GM12878 (cell line): ENCODE results near the gene ATP6V1G1. TPM values are rescaled to one million over a fixed set of nuclear protein-coding genes. Genes with fewer than 3 reads are reported as not detected.

Experiments
- ATAC-seq: fragments of 200-7000 bp; cut with Tn5 transposase; 3 replicates; pipeline ENCODE4 v1.9.1; 2020; ENCODE audit warnings: mild to moderate bottlenecking, moderate library complexity
- BruUV-seq: library from RNA; stranded (reverse); fragments of 400-500 nt; replicated peaks from 2 replicates; lab custom pipeline; 2021; lab: Mats Ljungman, UMichigan
- CTCF ChIA-PET: fragments of 300-600 bp; sonication (Branson Sonifier 250); formaldehyde crosslinking; extraction: SDS; loops from one replicate; lab custom pipeline; 2021; ENCODE audit warnings: inconsistent platforms; lab: Yijun Ruan, JAX
- POLR2A ChIA-PET: fragments of 350-600 bp; formaldehyde crosslinking; extraction: SDS; loops from one replicate; lab custom pipeline; 2021; ENCODE audit warnings: inconsistent platforms; lab: Charles Lee
- RAD21 ChIA-PET: fragments of 300-600 bp; sonication (Branson Sonifier 250); formaldehyde crosslinking; loops from one replicate; lab custom pipeline; 2023; ENCODE audit warnings: antibody characterized with exemption; ENCODE audit not compliant: unreplicated experiment; lab: Charles Lee
- SMC1A ChIA-PET: fragments of 300-600 bp; sonication (Branson Sonifier 250); formaldehyde crosslinking; loops from one replicate; lab custom pipeline; 2023; ENCODE audit not compliant: unreplicated experiment, uncharacterized antibody; lab: Charles Lee
- DNase-seq: peaks from one replicate; pipeline ENCODE4 v3.0.0-alpha.2; 2011; ENCODE audit warnings: low read depth, low spot score
- FAIRE-seq: peaks from 3 replicates; lab custom pipeline; 2011; peaks lifted over from hg19 to GRCh38; lab: Jason Lieb, UNC
- H2AFZ ChIP-seq: 2 replicates; pipeline ENCODE4 v1.6.0; 2011; ENCODE audit warnings: low read depth, low read length, control low read depth; ENCODE audit not compliant: control insufficient read depth
- H3K27ac ChIP-seq: 2 replicates; pipeline ENCODE4 v1.5.1; 2011; ENCODE audit warnings: control low read depth; ENCODE audit not compliant: control insufficient read depth, insufficient read depth
- H3K27me3 ChIP-seq, 2 experiments: replicated peaks in 1 of 2; 2 replicates each; pipeline versions ENCODE4 v1.6.0 to v1.6.1; 2011; ENCODE audit warnings: low read length in 1 of 2; ENCODE audit not compliant: control insufficient read depth in 2 of 2, insufficient read depth in 2 of 2
- H3K36me3 ChIP-seq, 2 experiments: 2 replicates each; pipeline ENCODE4 v1.5.1; 2011; ENCODE audit warnings: low read length in 1 of 2; ENCODE audit not compliant: control insufficient read depth in 2 of 2, insufficient read depth in 2 of 2
- H3K4me1 ChIP-seq: 2 replicates; pipeline ENCODE4 v1.6.1; 2011; ENCODE audit warnings: mild to moderate bottlenecking, low read length, moderate library complexity, mixed read lengths; ENCODE audit not compliant: control insufficient read depth, insufficient read depth
- H3K4me2 ChIP-seq: 2 replicates; pipeline ENCODE4 v1.6.0; 2011; ENCODE audit warnings: control low read depth; ENCODE audit not compliant: control insufficient read depth, insufficient read depth
- H3K4me3 ChIP-seq: fragments of 200-600 bp; sonication (generic); 2 replicates; pipeline ENCODE4 v1.5.1; 2016
- H3K79me2 ChIP-seq: 2 replicates; pipeline ENCODE4 v1.6.0; 2011; ENCODE audit warnings: low read length; ENCODE audit not compliant: control insufficient read depth, insufficient read depth
- H3K9ac ChIP-seq: 2 replicates; pipeline ENCODE4 v1.8.0; 2011; ENCODE audit warnings: low read length, control low read depth, mixed read lengths; ENCODE audit not compliant: control insufficient read depth, insufficient read depth
- H3K9me3 ChIP-seq: replicated peaks from 3 replicates; pipeline ENCODE4 v1.5.1; 2011; ENCODE audit warnings: mild to moderate bottlenecking, low read length; ENCODE audit not compliant: control insufficient read depth, insufficient read depth
- H4K20me1 ChIP-seq: 2 replicates; pipeline ENCODE4 v1.6.0; 2011; ENCODE audit not compliant: control insufficient read depth, insufficient read depth
- BCL11A ChIP-seq: IDR thresholded peaks from 2 replicates; pipeline ENCODE4 v1.6.1; 2011; ENCODE audit warnings: low read depth, low read length
- EGR1 ChIP-seq, 2 experiments: IDR thresholded peaks; 1 replicate in 1 of 2; 2 replicates in 1 of 2; pipeline ENCODE4 v1.6.1; 2011 to 2012; ENCODE audit warnings: low read depth in 2 of 2, low read length in 2 of 2, borderline replicate concordance in 1 of 2, mild to moderate bottlenecking in 1 of 2, moderate library complexity in 1 of 2
- EP300 ChIP-seq, 2 experiments: fragments of 150-350 bp in 1 of 2; IDR thresholded peaks; 2 replicates each; pipeline ENCODE4 v1.6.1; 2011 to 2012; ENCODE audit warnings: low read depth in 2 of 2, low read length in 2 of 2, borderline replicate concordance in 1 of 2, improper control_type of control experiment in 1 of 2, inconsistent platforms in 1 of 2; ENCODE audit not compliant: control insufficient read depth in 1 of 2
- MTA3 ChIP-seq: IDR thresholded peaks from 2 replicates; pipeline ENCODE4 v1.6.1; 2012; ENCODE audit warnings: low read length, inconsistent platforms, borderline replicate concordance
- ZSCAN29 ChIP-seq: fragments of 450-650 bp; IDR thresholded peaks from 2 replicates; pipeline ENCODE4 v1.6.1; 2017; ENCODE audit warnings: mild to moderate bottlenecking, moderate library complexity
- WGBS: methylation state at CpG from one replicate; pipeline ENCODE4 v1.1.6; 2016; ENCODE audit warnings: low lambda C conversion rate; ENCODE audit not compliant: insufficient replicate concordance, insufficient coverage; ENCODE audit errors: missing lambda C conversion rate; 5-methylcytosine and 5-hydroxymethylcytosine counted together
- in situ Hi-C: fragments of 300-500 bp; cut with MboI; formaldehyde crosslinking; loops from 9 replicates; pipeline ENCODE4 v1.14.3; 2018; ENCODE audit warnings: mixed read lengths
- intact Hi-C: fragments of 100-400 bp; cut with micrococcal nuclease; formaldehyde crosslinking; loops from one replicate; pipeline ENCODE4 v1.14.2; 2022; ENCODE audit not compliant: unreplicated experiment
- polyA plus RNA-seq, 11 experiments: library from polyadenylated mRNA; depleted of rRNA in 4 of 11; unstranded in 6 of 11; stranded (reverse) in 5 of 11; fragments of >200 nt; fragmentation: Nextera tagmentation in 4 of 11; fragmentation: Illumina TruSeq in 1 of 11; extraction: Ambion mirVana in 4 of 11; extraction: Trizol in 1 of 11; gene quantifications; 1 replicate in 1 of 11; 2 replicates in 10 of 11; pipeline versions ENCODE4 v1.2.1 to v1.2.3, GENCODE V29; 2011 to 2016; ENCODE audit warnings: inconsistent platforms in 2 of 11, missing spikeins in 2 of 11, low read depth in 1 of 11
- total RNA-seq, 4 experiments: library from RNA; depleted of rRNA in 3 of 4; stranded (reverse); fragments of >200 nt in 3 of 4; fragmentation: Illumina TruSeq in 1 of 4; extraction: Trizol in 1 of 4; gene quantifications; 2 replicates each; pipeline versions ENCODE4 v1.2.1 to v1.2.3, GENCODE V29; 2013 to 2021

ATP6V1G1 gene
- total and polyA plus RNA-seq, 10 of the 15 experiments (the other 5 are each of a cell fraction or from before 2014, with no cell fraction given), result 34.2 to 204 (median 82.5) TPM

DNA sequence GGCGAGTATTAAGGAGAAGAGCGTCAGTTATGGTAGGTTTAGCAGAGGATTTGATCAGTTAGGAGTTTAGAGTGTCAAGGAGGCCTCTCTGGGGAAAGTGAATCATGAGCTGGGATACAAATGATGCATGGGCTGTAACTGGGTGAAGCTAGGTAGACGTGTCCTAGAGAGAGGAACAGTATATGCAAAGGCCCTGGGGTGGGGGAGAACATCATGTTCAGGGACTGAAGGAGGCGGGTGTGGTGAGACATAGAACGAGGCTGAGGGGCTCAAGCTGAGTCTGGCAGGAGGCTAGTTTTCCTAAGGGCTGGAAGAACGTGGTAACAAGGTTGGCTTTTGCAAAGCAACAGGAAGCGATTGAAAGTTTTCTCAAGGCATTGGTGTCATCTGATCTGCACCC is 34.0 kb downstream of the ATP6V1G1 start:
- Histone ChIP-seq H3K79me2 (peaks cover 65% of the 10 kb centered on the region), H3K9me3 (no peaks in the 10 kb centered on the region; the same call in 2 of the 3 replicates), H3K4me1 (peaks cover 31% of the 10 kb centered on the region), H3K36me3 (peaks cover 3 to 31% of the 10 kb centered on the region in 2 experiments; a peak in 3 of 4 replicates), H3K4me2 (peak overlapping the region; percentile 10; the same call in 1 of the 2 replicates), H3K27ac (no peak overlapping the region), H2AFZ (no peak overlapping the region), H3K9ac (no peak overlapping the region), H3K4me3 (no peak overlapping the region), H3K27me3 (no peaks in the 10 kb centered on the region), H4K20me1 (no peaks in the 10 kb centered on the region)
- ATAC-seq, result no peak
- ChIA-PET POLR2A (interaction anchor here (0.7 to 3.9 kb wide), 4 partner anchors 10 to 32 kb away, joined by 3 to 24 read pairs (median 5); partner anchors contain the start of gene TMEM268), SMC1A (interaction anchor here (3.8 to 5.6 kb wide), 3 partner anchors 15 to 31 kb away, joined by 22 to 62 read pairs (median 36); no protein-coding TSS in a partner anchor), RAD21 (interaction anchor here (1.1 to 1.5 kb wide), 2 partner anchors 29 to 32 kb away, joined by 5 read pairs; no protein-coding TSS in a partner anchor), CTCF (interaction anchor here (1.7 to 10.2 kb wide), 2 partner anchors 10 to 31 kb away, joined by 3 to 74 read pairs; no protein-coding TSS in a partner anchor)
- intact Hi-C loops (no loop called here), in situ Hi-C loops (no loop called here)
- BruUV-seq, result no TSS peak
- no peak for DNase-seq
- TF ChIP-seq EGR1 (IDR thresholded peaks at IDR 0.05; ENCODE audit: borderline replicate concordance in 1 of 2, low read depth in 2 of 2, low read length in 2 of 2) (no peak), BCL11A (no peak), MTA3 (no peak), EP300 (IDR thresholded peaks at IDR 0.05; ENCODE audit: borderline replicate concordance in 1 of 2, control insufficient read depth in 1 of 2, low read depth in 2 of 2, low read length in 2 of 2) (no peak), ZSCAN29 (no peak)
- no peak for FAIRE-seq
- WGBS, result 87% methylated on average over 7 of the region's 7 CpGs
